ENCODE results near the gene CLDN2.

CLDN2 gene

DNA sequence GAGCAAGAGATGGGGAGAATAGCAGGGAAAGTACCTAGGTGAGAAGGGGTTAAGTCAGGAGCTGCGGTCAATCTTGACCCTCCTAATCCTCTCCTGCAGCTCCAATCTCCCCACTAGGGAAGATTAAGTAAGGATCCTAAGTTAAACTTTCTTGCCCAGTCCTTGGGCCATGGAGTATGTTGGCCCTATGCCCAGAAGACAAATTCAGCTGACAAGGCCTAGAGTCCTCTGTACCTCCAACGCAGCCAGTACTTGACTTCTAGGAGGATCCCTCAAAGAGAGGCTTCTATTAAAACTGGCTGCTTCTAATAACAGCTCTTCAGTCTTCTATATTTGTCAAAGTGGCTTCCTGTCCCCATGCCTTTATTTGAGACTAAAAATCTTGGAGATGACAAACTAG is 1.4 kb downstream of the CLDN2 start:
- no peak for DNase-seq (ENCODE audit: low spot score)

DNA sequence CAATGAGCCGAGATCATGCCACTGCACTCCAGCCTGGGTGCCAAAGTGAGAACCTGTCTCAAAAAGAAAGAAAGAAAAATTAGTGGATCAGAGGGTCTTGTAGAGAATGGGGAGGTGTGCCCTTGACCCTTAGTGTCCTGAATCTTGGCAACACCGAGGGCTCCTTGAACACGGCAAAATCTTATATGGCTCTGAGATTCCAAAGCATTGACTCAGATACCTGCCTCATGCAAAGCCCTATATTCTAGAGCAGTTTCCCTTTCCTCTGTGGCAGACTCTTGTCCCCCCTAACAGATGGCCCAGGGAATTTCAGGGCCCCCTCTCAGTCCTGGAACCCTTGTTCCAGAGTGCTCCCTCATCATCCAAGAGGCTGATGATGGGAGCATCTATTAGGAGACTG is 6.8 kb downstream of the CLDN2 start:
- no peak for DNase-seq (ENCODE audit: low spot score)

DNA sequence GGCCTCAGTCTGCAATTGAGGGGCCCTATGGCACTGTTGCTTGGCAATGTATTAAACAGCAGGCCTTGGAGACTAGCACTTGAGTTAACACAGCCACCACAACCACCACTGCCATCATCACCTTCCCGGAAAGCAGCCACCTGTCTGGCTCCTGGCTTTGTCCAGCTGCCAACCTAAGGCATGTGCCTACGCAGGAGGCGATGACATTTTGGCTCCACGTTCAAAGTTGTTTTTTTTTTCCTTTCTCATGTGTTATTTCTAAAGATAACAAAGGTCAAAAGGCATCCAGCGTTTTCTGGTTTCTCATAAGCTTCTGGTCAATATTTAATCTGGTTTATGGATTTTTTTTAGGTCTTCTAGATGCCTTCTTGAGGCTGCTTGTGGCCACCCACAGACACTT is 7.5 kb downstream of the CLDN2 start:
- no peak for DNase-seq (ENCODE audit: low spot score)

DNA sequence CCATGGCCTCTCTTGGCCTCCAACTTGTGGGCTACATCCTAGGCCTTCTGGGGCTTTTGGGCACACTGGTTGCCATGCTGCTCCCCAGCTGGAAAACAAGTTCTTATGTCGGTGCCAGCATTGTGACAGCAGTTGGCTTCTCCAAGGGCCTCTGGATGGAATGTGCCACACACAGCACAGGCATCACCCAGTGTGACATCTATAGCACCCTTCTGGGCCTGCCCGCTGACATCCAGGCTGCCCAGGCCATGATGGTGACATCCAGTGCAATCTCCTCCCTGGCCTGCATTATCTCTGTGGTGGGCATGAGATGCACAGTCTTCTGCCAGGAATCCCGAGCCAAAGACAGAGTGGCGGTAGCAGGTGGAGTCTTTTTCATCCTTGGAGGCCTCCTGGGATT is 8.0 kb downstream of the CLDN2 start:
- no peak for DNase-seq (ENCODE audit: low spot score)

DNA sequence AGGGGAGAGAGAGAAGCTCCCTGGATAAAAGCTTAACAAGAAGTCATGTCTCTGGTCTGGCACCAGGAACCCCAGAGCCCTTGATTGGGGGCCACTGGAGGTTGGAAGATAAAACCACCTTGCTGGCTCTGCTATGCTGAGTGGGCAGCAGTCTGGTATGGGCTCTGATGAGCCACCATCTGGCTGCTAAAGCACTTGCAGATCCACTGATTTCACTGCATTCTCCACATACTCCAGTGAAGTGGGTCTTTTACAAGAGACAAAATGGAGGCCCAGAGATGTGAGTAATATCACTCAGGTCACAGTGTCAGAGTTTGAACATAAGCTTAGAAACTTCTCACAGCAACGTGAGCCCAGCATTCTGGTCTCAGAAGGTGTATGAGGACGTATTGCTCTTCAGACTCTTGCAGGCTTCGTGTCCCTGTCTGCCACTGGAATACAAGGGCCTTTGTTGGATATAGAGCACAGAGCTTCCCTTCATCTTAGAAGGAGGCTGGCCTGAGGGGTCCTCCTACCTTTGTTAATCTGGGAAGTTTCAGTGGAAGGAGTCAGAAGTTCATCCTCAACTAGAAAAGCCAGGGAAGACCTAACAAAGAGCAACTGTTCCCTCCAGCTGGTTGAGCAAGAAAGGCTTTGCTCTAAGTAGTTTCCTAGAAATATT is 11.8 kb downstream of the CLDN2 start:
- DNase-seq (ENCODE audit: low spot score): no peak

DNA sequence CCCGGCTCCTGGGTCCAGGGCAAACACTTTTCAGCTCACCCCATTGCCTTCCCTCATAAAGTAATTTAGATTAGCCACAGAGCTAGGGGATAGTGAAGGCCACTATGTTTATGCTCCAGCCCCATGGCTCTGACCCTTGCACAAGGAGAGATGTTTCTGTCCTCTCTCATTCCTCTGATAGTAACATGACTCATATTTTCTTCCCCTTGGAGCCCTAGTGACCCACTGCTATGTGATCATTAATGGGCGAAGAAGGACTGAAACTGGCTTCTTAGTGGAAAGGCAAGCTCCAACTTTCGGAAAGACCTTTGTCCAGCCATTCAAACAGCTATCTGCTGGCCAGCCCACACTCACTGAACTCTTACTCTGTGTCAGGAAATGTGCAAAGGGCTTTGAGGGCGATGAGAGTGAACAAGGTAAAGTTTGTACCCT is 12.3 kb downstream of the CLDN2 start:
- no peak for DNase-seq (ENCODE audit: low spot score)

GRCh38 chrX:106932960-106933537 is 12.8 kb downstream of the CLDN2 start:
- DNase-seq (ENCODE audit: low spot score): no peak

DNA sequence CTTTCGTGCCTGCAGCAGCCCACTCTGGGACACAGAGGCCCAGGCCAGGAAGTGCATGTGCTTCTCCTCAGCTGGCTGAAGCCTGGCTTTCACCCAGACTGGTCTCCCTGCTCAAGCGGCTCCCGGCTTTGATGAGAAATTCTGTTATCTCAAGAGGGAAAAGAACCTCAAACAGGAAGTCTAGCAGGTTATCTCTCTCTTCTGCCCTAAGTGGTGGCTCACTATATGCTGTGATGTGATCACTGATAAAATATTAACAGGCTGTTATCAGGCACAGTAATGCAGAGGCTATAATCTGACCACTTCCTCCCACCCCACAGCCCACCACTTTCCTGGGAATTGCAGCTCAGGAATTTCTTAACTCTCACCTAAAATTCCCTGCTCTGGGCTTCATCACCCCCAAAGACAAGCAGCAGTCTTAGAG is 13.3 kb downstream of the CLDN2 start:
- no peak for DNase-seq (ENCODE audit: low spot score)

GRCh38 chrX:106935175-106935574 is 15.0 kb downstream of the CLDN2 start:
- no peak for DNase-seq (ENCODE audit: low spot score)

DNA sequence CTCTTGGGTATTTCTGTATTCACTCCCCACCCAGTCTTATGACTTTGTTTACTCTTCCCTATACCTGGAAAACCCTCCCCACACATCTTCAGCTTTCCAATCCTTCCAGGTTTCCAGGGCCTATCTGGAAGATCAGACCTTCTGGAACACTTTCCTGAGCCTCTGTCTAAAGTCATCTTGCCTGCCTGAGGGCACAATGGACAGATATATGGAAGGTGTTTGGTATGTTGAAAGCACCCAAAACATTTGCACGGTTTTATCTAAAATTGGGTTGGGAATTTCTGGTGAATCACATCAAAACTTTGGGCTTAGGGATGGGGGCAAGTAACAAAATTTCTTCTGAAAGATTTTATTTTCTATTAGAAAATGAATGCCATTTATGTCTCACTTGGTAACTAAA is 16.0 kb downstream of the CLDN2 start:
- DNase-seq (ENCODE audit: low spot score): no peak

GRCh38 chrX:106939566-106939965 is 19.4 kb downstream of the CLDN2 start:
- DNase-seq (ENCODE audit: low spot score): no peak

DNA sequence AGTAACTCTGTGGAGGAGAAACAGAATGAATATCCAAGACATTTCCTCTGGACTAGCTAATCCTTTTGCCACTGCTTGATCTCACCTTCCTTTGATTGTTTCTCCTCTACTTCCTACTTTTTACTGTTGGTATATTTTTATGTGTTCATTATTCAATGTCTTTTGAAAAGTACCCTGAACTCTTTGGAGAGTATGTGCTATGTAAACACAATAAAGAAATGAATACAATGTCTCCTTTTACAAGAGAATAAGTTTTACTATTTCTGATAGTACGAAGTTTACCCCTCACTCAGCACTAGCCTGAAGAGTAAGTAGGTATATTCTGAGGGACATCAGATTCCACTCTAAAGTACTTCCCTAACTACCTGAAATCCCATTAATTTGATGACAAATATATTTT is 19.9 kb downstream of the CLDN2 start:
- no peak for DNase-seq (ENCODE audit: low spot score)

- no peak for DNase-seq (ENCODE audit: low spot score)
Observed at GRCh38 chrX:106946464-106946863, 26.3 kb downstream of the CLDN2 start.

DNA sequence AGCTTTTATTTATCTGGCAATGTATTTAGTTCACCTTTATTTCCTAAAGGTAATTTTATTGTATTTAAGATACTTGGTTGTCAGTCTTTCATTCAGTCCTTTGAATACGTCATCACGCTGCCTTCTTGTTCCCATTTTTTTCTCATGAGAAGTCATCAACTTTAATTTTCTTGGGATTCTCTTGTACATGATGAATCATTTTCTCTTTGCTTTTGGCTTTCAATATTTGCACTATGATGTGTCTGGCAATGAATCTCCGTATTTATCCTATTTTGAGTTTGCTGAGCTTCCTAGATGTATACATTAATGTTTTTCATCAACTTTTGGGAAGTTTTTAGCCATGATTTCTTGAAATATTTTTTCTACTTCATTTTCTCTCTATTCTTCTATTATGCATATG is 28.4 kb downstream of the CLDN2 start:
- DNase-seq (ENCODE audit: low spot score): no peak

GRCh38 chrX:106949366-106949765 is 29.2 kb downstream of the CLDN2 start:
- no peak for DNase-seq (ENCODE audit: low spot score)

DNA sequence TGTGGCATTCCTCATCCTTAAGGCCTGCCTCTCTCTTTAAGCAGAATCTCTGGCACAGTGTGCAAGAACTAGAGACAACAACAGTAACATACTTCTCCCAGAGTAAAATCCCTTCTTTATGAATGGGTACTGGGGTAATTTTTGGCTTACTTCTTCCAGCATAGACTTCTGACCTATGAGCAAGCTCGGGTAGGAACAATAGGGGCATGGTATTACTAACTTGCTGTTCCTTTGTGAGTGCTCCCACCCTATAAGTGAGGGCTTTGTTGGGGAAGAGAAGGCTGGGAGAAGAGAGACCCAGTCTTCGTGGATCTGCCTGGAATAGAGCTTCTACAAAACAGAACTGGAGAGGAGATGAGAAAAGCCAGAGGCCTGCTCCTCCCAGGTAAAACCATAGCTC is 30.2 kb downstream of the CLDN2 start:
- no peak for DNase-seq (ENCODE audit: low spot score)

- DNase-seq (ENCODE audit: low spot score): no peak
Observed at GRCh38 chrX:106951230-106951629, 31.0 kb downstream of the CLDN2 start.

DNA sequence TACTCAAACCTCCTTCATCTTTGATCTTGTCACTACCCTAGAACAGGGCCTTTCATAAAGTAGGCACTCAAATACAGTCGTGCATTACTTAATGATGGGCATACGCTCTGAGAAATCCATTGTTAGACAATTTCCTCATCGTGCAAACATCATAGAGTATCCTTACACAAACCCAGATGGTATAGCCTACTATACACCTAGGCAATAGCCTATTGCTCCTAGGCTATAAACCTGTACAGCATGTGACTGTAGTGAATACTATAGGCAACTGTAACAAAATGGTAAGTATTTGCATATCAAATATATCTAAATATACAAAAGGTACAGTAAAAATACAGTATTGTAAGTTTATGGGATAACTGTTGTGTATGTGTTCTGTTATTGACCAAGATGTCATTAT is 31.9 kb downstream of the CLDN2 start:
- DNase-seq (ENCODE audit: low spot score): no peak

DNA sequence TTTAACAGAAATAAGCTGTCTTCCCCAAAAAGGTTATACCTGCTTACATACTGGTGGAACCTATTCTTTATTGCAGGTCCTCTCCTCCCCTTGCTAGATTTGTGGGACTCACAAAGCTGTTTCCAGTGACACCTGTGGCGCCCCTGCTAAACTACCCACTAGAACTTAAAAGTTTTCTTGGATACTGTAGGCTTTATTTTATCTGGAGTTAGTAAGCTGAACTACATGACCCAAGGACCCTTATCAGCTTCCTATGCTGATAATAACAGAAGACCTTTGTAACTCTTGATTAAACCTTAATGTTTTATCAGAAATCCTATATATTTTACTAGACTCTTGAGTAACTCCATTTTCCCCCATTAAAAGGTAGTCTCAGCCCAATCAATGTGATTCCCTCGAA is 32.3 kb downstream of the CLDN2 start:
- DNase-seq (ENCODE audit: low spot score): no peak

GRCh38 chrX:106952988-106953387 is 32.8 kb downstream of the CLDN2 start:
- DNase-seq (ENCODE audit: low spot score): no peak

GRCh38 chrX:106954041-106954440 is 33.8 kb downstream of the CLDN2 start:
- DNase-seq (ENCODE audit: low spot score): no peak

DNA sequence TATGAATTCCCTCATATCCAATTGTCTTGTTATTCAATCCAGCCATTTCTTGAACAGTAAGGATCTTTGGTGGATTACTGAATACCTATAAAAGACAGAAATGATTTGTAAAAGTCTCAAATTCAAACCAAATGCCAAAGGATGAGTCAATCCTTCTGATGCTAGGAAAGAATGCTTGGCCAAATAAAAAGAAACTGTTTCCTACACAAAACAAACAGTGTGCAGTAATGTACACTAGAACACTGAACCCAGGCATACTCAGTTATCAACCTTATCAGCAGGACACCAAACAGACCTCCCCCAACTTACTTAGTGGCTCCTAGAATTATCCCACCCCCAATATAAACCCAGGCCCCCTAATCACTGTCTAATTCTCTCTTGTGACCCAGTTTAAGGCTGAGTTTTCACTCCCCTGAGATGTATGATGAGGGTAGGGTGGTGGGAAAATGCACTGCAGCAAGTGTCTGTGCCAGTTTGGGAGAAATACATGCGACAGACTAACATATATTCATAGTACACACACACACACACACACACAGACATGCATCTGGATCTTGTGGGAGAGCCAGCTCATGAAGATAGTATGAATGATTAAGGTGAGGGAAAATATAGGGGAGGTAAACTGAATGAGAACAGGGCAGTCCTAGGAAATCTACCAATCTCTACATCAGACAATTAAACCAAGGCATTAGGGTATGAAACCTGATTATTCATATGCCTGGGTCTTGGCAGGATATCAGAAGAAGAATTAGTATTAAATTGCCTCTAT is 35.0 kb downstream of the CLDN2 start:
- DNase-seq (ENCODE audit: low spot score): no peak

DNA sequence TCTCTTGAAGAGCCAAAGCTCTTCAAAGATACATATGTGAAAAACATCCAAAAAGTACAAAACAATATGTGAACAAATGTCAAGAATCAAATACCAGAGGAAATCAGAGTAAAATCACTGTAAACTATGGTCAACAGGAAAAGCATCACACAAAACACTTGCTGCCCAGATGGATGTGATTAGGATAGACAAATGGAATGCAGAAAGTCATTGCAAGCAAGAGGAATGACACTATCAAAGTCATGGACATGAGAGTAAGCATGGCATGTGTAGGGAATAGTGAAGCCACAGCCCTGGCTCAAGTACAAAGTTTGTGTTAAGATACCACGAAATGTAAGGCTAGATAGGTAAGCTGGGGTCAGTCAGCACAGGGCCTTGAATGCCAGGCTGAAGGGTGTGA is 37.7 kb downstream of the CLDN2 start:
- no peak for DNase-seq (ENCODE audit: low spot score)

- no peak for DNase-seq (ENCODE audit: low spot score)
Observed at GRCh38 chrX:106959901-106960300, 39.7 kb downstream of the CLDN2 start.

All from left forelimb (tissue), 1 donor.